ENCODE results near the gene HMCN2. TPM values are rescaled to one million over a fixed set of nuclear protein-coding genes. Genes with fewer than 3 reads are reported as not detected.

Gene HMCN2
- total and polyA plus RNA-seq, 2 of the 4 experiments (the other 2 are of a cell fraction): 0.02 TPM; not detected in 1

DNA sequence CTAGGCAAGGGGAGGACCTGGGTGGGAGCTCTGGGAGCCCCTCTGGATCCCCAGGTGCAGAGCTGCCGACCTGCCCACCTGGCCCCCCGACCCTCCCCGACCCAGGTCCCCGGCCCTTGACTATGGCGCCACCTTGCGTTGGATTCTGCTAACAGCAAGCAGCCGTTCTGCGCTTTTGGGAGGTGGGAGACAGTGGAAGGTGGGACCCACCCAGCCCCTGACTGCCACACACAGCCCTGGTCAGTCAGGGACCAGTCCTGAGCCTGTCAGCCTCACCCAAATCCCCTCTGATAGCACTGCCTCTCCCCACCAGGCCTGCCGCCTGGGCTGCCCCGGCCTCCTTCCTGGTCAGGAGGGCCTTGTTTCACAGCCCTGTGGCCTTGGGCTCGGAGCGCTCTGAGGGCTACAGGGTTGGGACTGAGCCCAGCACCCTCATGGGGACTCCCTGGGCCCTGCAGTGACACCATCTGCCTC is 77.9 kb downstream of the HMCN2 start:
- Histone ChIP-seq H3K4me2 (ENCODE audit: low read depth, low read length) (no peak overlapping the region), H3K23ac (ENCODE audit: low read depth, low read length) (no peak overlapping the region), H3K14ac (replicated peaks; ENCODE audit: low read depth, low read length) (no peak overlapping the region), H3K27ac (ENCODE audit: insufficient read depth, low read length) (no peak overlapping the region), H2BK20ac (ENCODE audit: low read depth, low read length) (no peak overlapping the region), H3K4ac (ENCODE audit: low read depth, low read length) (no peak overlapping the region), H3K79me1 (ENCODE audit: low read depth in 1 of 2, low read length in 2 of 2) (no peaks in the 10 kb centered on the region), H4K5ac (ENCODE audit: low read depth, low read length) (no peak overlapping the region), H4K20me1 (ENCODE audit: insufficient read depth, low read length) (peaks cover 5% of the 10 kb centered on the region; the same call in 1 of the 2 replicates), H3K56ac (ENCODE audit: extremely low read depth, insufficient read depth, low read length) (no peak overlapping the region), H3K4me3 (ENCODE audit: insufficient read depth, low read depth, low read length) (no peak overlapping the region), H3K9ac (ENCODE audit: low read depth, low read length) (no peak overlapping the region), H2BK5ac (ENCODE audit: low read depth, low read length, poor library complexity, severe bottlenecking) (no peak overlapping the region), H2AK5ac (ENCODE audit: low read depth, low read length) (no peak overlapping the region), H2BK120ac (ENCODE audit: low read depth, low read length) (no peak overlapping the region), H2BK15ac (ENCODE audit: low read depth, low read length) (no peak overlapping the region), H3K18ac (ENCODE audit: low read depth, low read length) (no peak overlapping the region), H3K9me1 (ENCODE audit: insufficient read depth, low read length) (peaks cover 9% of the 10 kb centered on the region; the same call in 1 of the 2 replicates), H2AK9ac (replicated peaks; ENCODE audit: low read depth, low read length, poor library complexity) (no peak overlapping the region), H4K8ac (ENCODE audit: low read depth in 2 of 2, low read length in 2 of 2) (no peak overlapping the region), H2AFZ (replicated peaks; ENCODE audit: low read length, poor library complexity) (no peak overlapping the region), H3K27me3 (ENCODE audit: control insufficient read depth, insufficient read depth, low read length) (peaks cover 21% of the 10 kb centered on the region; the same call in 1 of the 2 replicates), H3K4me1 (ENCODE audit: control insufficient read depth, insufficient read depth, low read length) (no peaks in the 10 kb centered on the region), H4K91ac (ENCODE audit: insufficient read depth, low read depth, low read length) (no peak overlapping the region), H3K9me3 (ENCODE audit: control insufficient read depth, insufficient read depth, low read length) (no peaks in the 10 kb centered on the region), H3K36me3 (ENCODE audit: control insufficient read depth, insufficient read depth, low read length) (no peaks in the 10 kb centered on the region)
- DNase-seq: no peak
- no TSS peak for BruUV-seq (replicated peaks)
- TF ChIP-seq SMC3 (IDR thresholded peaks at IDR 0.05; ENCODE audit: low read depth, low read length) (peak; percentile 67), RFX5 (IDR thresholded peaks at IDR 0.05; ENCODE audit: low read depth, low read length) (no peak), RAD21 (IDR thresholded peaks at IDR 0.05; ENCODE audit: low read length) (peak; percentile 82)
- TF ChIP-seq, protein P1, sequence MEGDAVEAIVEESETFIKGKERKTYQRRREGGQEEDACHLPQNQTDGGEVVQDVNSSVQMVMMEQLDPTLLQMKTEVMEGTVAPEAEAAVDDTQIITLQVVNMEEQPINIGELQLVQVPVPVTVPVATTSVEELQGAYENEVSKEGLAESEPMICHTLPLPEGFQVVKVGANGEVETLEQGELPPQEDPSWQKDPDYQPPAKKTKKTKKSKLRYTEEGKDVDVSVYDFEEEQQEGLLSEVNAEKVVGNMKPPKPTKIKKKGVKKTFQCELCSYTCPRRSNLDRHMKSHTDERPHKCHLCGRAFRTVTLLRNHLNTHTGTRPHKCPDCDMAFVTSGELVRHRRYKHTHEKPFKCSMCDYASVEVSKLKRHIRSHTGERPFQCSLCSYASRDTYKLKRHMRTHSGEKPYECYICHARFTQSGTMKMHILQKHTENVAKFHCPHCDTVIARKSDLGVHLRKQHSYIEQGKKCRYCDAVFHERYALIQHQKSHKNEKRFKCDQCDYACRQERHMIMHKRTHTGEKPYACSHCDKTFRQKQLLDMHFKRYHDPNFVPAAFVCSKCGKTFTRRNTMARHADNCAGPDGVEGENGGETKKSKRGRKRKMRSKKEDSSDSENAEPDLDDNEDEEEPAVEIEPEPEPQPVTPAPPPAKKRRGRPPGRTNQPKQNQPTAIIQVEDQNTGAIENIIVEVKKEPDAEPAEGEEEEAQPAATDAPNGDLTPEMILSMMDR (conservative IDR thresholded peaks at IDR 0.05; ENCODE audit: low read depth, low read length): peak; percentile 73
- ChIA-PET POLR2A (ENCODE audit: unreplicated experiment) (no interaction called here), CTCF (interaction anchor here (1.1 kb wide), 1 partner anchor 62 kb away, joined by 3 read pairs; no protein-coding TSS in a partner anchor)
- intact Hi-C loops (cut with micrococcal nuclease): loop anchor here (1.0 to 2.0 kb wide), 2 partner anchors 107 to 236 kb away; no protein-coding TSS in a partner anchor
- dilution Hi-C loops (cut with HindIII; ENCODE audit: low sequenced_read_pairs, unreplicated experiment): no loop called here
- ATAC-seq (ENCODE audit: low read depth): peak; percentile 68
- WGBS, 2 experiments (ENCODE audit: extremely low coverage in 2 of 2, insufficient read length in 1 of 2): no CpG with 5 or more reads among the region's 12 CpGs
- in situ Hi-C loops (cut with MboI; ENCODE audit: low sequenced_read_pairs): no loop called here
